Peyer's patch (tissue), 4 donors: Measurements from ENCODE around the gene NME7. TPM values are rescaled to one million over a fixed set of nuclear protein-coding genes. Genes with fewer than 3 reads are reported as not detected.
A peak's percentile ranks its signal among the peaks of the same experiment; 100 is the strongest.

Source experiments
- DNase-seq, 3 donors: peaks; one replicate each; pipeline ENCODE4 v3.0.0-alpha.2; 2017 to 2019
- H3K27ac ChIP-seq, 4 donors: fragments of 200-600 bp; sonication (generic); one replicate each; pipeline ENCODE4 v1.5.1; 2016 to 2019
- H3K27me3 ChIP-seq, 2 donors: fragments of 200-600 bp; sonication (generic); one replicate each; pipeline ENCODE4 v1.5.1; 2019
- H3K36me3 ChIP-seq, 3 donors: fragments of 200-600 bp; sonication (generic); one replicate each; pipeline ENCODE4 v1.5.1; 2016 to 2019
- H3K4me1 ChIP-seq, 4 donors: fragments of 200-600 bp; sonication (generic); one replicate each; pipeline ENCODE4 v1.5.1; 2016 to 2019
- H3K4me3 ChIP-seq, 4 donors: fragments of 200-600 bp; sonication (generic); 1 replicate in 3 of 4; 2 replicates in 1 of 4; pipeline ENCODE4 v1.5.1; 2016 to 2019; ENCODE audit warnings: mild to moderate bottlenecking in 1 of 4
- H3K9me3 ChIP-seq, 4 donors: fragments of 200-600 bp; sonication (generic); one replicate each; pipeline ENCODE4 v1.5.1; 2016 to 2019; ENCODE audit warnings: mild to moderate bottlenecking in 1 of 4
- CTCF ChIP-seq, 6 experiments: fragments of 450-650 bp in 4 of 6; fragments of 200-600 bp in 2 of 6; sonication (generic) in 1 of 6; IDR thresholded peaks; one replicate each; pipeline ENCODE4 v1.5.1; 2017 to 2019; ENCODE audit warnings: antibody characterized with exemption in 6 of 6, mild to moderate bottlenecking in 3 of 6, moderate library complexity in 1 of 6
- POLR2A ChIP-seq, 2 donors: fragments of 450-650 bp; IDR thresholded peaks; one replicate each; pipeline ENCODE4 v1.5.1; 2017; ENCODE audit warnings: antibody characterized with exemption in 2 of 2, mild to moderate bottlenecking in 2 of 2, moderate library complexity in 2 of 2
- total RNA-seq, 4 donors: library from RNA; depleted of rRNA; stranded (reverse); fragments of >200 nt; gene quantifications; one replicate each; pipeline ENCODE4 v1.1.0, GENCODE V29; 2016

NME7 gene
- total RNA-seq, 4 donors from 2014 or later: 3.3 to 12.7 (median 4.6) TPM

GRCh38 chr1:169138866-169139670 is 228.5 kb downstream of the NME7 start:
- Histone ChIP-seq H3K9me3 (no peaks in the 10 kb centered on the region), H3K4me3 (no peak overlapping the region), H3K4me1 (no peaks in the 10 kb centered on the region), H3K36me3 (no peaks in the 10 kb centered on the region), H3K27ac (no peak overlapping the region), H3K27me3 (no peaks in the 10 kb centered on the region)
- no peak for DNase-seq
- no peak for TF ChIP-seq POLR2A (IDR thresholded peaks at IDR 0.05)
- TF ChIP-seq CTCF (IDR thresholded peaks at IDR 0.05): peak in 2 of 6 experiments; percentile 3 to 7

- Histone ChIP-seq H3K4me1 (no peaks in the 10 kb centered on the region), H3K9me3 (no peaks in the 10 kb centered on the region)
Measured at GRCh38 chr1:169137357-169137756, 230.2 kb downstream of the NME7 start.

GRCh38 chr1:169133801-169134502 is 233.6 kb downstream of the NME7 start:
- H3K4me1 ChIP-seq: peaks cover 0 to 10% (median 0%) of the 10 kb centered on the region in 4 donors

More at GRCh38 chr1:169137357-169137756, 230.2 kb downstream of the NME7 start:
- Histone ChIP-seq H3K27ac (no peak overlapping the region), H3K27me3 (no peaks in the 10 kb centered on the region), H3K4me3 (no peak overlapping the region), H3K36me3 (peaks cover 0 to 3% (median 0%) of the 10 kb centered on the region in 3 donors)
- no peak for DNase-seq
- TF ChIP-seq CTCF (IDR thresholded peaks at IDR 0.05) (no peak), POLR2A (IDR thresholded peaks at IDR 0.05) (no peak)

GRCh38 chr1:169133228-169133576 is 234.4 kb downstream of the NME7 start:
- no peaks in the 10 kb centered on the region for H3K27me3 ChIP-seq
- no peaks in the 10 kb centered on the region for H3K9me3 ChIP-seq
- peaks cover 0 to 37% (median 3%) of the 10 kb centered on the region in 3 donors for H3K36me3 ChIP-seq
- no peak for DNase-seq
- no peak overlapping the region for H3K27ac ChIP-seq
- peaks cover 0 to 10% (median 0%) of the 10 kb centered on the region in 4 donors for H3K4me1 ChIP-seq
- H3K4me3 ChIP-seq: no peak overlapping the region
- TF ChIP-seq POLR2A (IDR thresholded peaks at IDR 0.05): no peak
- TF ChIP-seq CTCF (IDR thresholded peaks at IDR 0.05): no peak

More at GRCh38 chr1:169133801-169134502, 233.6 kb downstream of the NME7 start:
- peak in 3 of 6 experiments; percentile 11 to 48 (median 43) for TF ChIP-seq CTCF (IDR thresholded peaks at IDR 0.05)
- no peak for TF ChIP-seq POLR2A (IDR thresholded peaks at IDR 0.05)
- Histone ChIP-seq H3K4me3 (no peak overlapping the region), H3K27me3 (no peaks in the 10 kb centered on the region), H3K9me3 (no peaks in the 10 kb centered on the region), H3K36me3 (peaks cover 0 to 29% (median 3%) of the 10 kb centered on the region in 3 donors), H3K27ac (peak overlapping the region in 1 of 4 donors; percentile 28)
- DNase-seq: no peak

GRCh38 chr1:169132512-169133227 is 234.9 kb downstream of the NME7 start:
- Histone ChIP-seq H3K4me1 (peaks cover 0 to 10% (median 0%) of the 10 kb centered on the region in 4 donors), H3K27ac (no peak overlapping the region), H3K36me3 (peaks cover 0 to 42% (median 3%) of the 10 kb centered on the region in 3 donors), H3K4me3 (no peak overlapping the region), H3K9me3 (no peaks in the 10 kb centered on the region), H3K27me3 (no peaks in the 10 kb centered on the region)
- no peak for DNase-seq
- TF ChIP-seq CTCF (IDR thresholded peaks at IDR 0.05) (no peak), POLR2A (IDR thresholded peaks at IDR 0.05) (no peak)
